ENCODE measurements around the gene NPAS3. TPM values are rescaled to one million over a fixed set of nuclear protein-coding genes. Genes with fewer than 3 reads are reported as not detected.

The NPAS3 gene
- total RNA-seq, 3 donors from 2014 or later = 0.26 TPM; not detected in 2

GRCh38 chr14:33279865-33280264 lies 341.2 kb downstream of the NPAS3 start:
- H3K4me3 Mint-ChIP-seq = no peak overlapping the region
- H3K36me3 Mint-ChIP-seq (ENCODE audit: insufficient read depth) = no peaks in the 10 kb centered on the region
- H3K9me3 Mint-ChIP-seq = no peaks in the 10 kb centered on the region
- DNase-seq (no peak), ATAC-seq (no peak)
- H3K4me1 Mint-ChIP-seq (ENCODE audit: low read depth) = no peaks in the 10 kb centered on the region
- no peaks in the 10 kb centered on the region for H3K27me3 Mint-ChIP-seq (ENCODE audit: low read depth)

GRCh38 chr14:33280646-33281045 lies 342.0 kb downstream of the NPAS3 start:
- no peak for DNase-seq
- no peak overlapping the region for H3K4me3 Mint-ChIP-seq
- peaks cover under 1% of the 10 kb centered on the region for H3K9me3 Mint-ChIP-seq
- no peaks in the 10 kb centered on the region for H3K36me3 Mint-ChIP-seq (ENCODE audit: insufficient read depth)
- H3K27me3 Mint-ChIP-seq (ENCODE audit: low read depth) = no peaks in the 10 kb centered on the region
- no peaks in the 10 kb centered on the region for H3K4me1 Mint-ChIP-seq (ENCODE audit: low read depth)
- ATAC-seq = no peak

GRCh38 chr14:33282331-33283230 lies 343.9 kb downstream of the NPAS3 start:
- H3K27me3 Mint-ChIP-seq (ENCODE audit: low read depth) = no peaks in the 10 kb centered on the region
- no peaks in the 10 kb centered on the region for H3K4me1 Mint-ChIP-seq (ENCODE audit: low read depth)
- peaks cover 4% of the 10 kb centered on the region for H3K9me3 Mint-ChIP-seq
- no peaks in the 10 kb centered on the region for H3K36me3 Mint-ChIP-seq (ENCODE audit: insufficient read depth)
- ATAC-seq (no peak), DNase-seq (no peak)
- H3K4me3 Mint-ChIP-seq = no peak overlapping the region

- Mint-ChIP-seq H3K4me3 (no peak overlapping the region), H3K9me3 (peaks cover 4% of the 10 kb centered on the region), H3K4me1 (ENCODE audit: low read depth) (no peaks in the 10 kb centered on the region), H3K36me3 (ENCODE audit: insufficient read depth) (no peaks in the 10 kb centered on the region), H3K27me3 (ENCODE audit: low read depth) (no peaks in the 10 kb centered on the region)
- DNase-seq (no peak), ATAC-seq (no peak)
These were observed 347.4 kb downstream of the NPAS3 start for GRCh38 chr14:33285902-33286700.

- no peaks in the 10 kb centered on the region for H3K4me1 Mint-ChIP-seq (ENCODE audit: low read depth)
- peaks cover 4% of the 10 kb centered on the region for H3K9me3 Mint-ChIP-seq
- ATAC-seq (no peak), DNase-seq (no peak)
- H3K4me3 Mint-ChIP-seq = no peak overlapping the region
- H3K27me3 Mint-ChIP-seq (ENCODE audit: low read depth) = no peaks in the 10 kb centered on the region
- H3K36me3 Mint-ChIP-seq (ENCODE audit: insufficient read depth) = no peaks in the 10 kb centered on the region
These were observed 348.5 kb downstream of the NPAS3 start for GRCh38 chr14:33287189-33287588.

- Mint-ChIP-seq H3K4me1 (ENCODE audit: low read depth) (no peaks in the 10 kb centered on the region), H3K27me3 (ENCODE audit: low read depth) (no peaks in the 10 kb centered on the region), H3K9me3 (peaks cover 4% of the 10 kb centered on the region), H3K4me3 (no peak overlapping the region), H3K36me3 (ENCODE audit: insufficient read depth) (no peaks in the 10 kb centered on the region)
- DNase-seq = no peak
- ATAC-seq = no peak
These were observed 352.0 kb downstream of the NPAS3 start for GRCh38 chr14:33290641-33291040.

- no peaks in the 10 kb centered on the region for H3K27me3 Mint-ChIP-seq (ENCODE audit: low read depth)
- no peak overlapping the region for H3K4me3 Mint-ChIP-seq
- ATAC-seq = no peak
- no peaks in the 10 kb centered on the region for H3K9me3 Mint-ChIP-seq
- no peak for DNase-seq
- no peaks in the 10 kb centered on the region for H3K4me1 Mint-ChIP-seq (ENCODE audit: low read depth)
- H3K36me3 Mint-ChIP-seq (ENCODE audit: insufficient read depth) = no peaks in the 10 kb centered on the region
These were observed 352.9 kb downstream of the NPAS3 start for GRCh38 chr14:33291529-33292104.

- Mint-ChIP-seq H3K4me3 (no peak overlapping the region), H3K36me3 (ENCODE audit: insufficient read depth) (no peaks in the 10 kb centered on the region), H3K27me3 (ENCODE audit: low read depth) (no peaks in the 10 kb centered on the region), H3K4me1 (ENCODE audit: low read depth) (no peaks in the 10 kb centered on the region), H3K9me3 (no peaks in the 10 kb centered on the region)
- ATAC-seq = no peak
- DNase-seq = no peak
These were observed 355.7 kb downstream of the NPAS3 start for GRCh38 chr14:33294419-33294818.

GRCh38 chr14:33297565-33297964 lies 358.9 kb downstream of the NPAS3 start:
- ATAC-seq = no peak
- H3K4me1 Mint-ChIP-seq (ENCODE audit: low read depth) = no peaks in the 10 kb centered on the region
- no peak for DNase-seq
- H3K4me3 Mint-ChIP-seq = no peak overlapping the region
- no peaks in the 10 kb centered on the region for H3K9me3 Mint-ChIP-seq
- no peaks in the 10 kb centered on the region for H3K36me3 Mint-ChIP-seq (ENCODE audit: insufficient read depth)
- no peaks in the 10 kb centered on the region for H3K27me3 Mint-ChIP-seq (ENCODE audit: low read depth)

GRCh38 chr14:33307691-33308251 lies 369.1 kb downstream of the NPAS3 start:
- H3K9me3 Mint-ChIP-seq = no peaks in the 10 kb centered on the region
- H3K36me3 Mint-ChIP-seq (ENCODE audit: insufficient read depth) = no peaks in the 10 kb centered on the region
- H3K27me3 Mint-ChIP-seq (ENCODE audit: low read depth) = no peaks in the 10 kb centered on the region
- DNase-seq (no peak), ATAC-seq (no peak)
- H3K4me3 Mint-ChIP-seq = no peak overlapping the region
- no peaks in the 10 kb centered on the region for H3K4me1 Mint-ChIP-seq (ENCODE audit: low read depth)

GRCh38 chr14:33309106-33309505 lies 370.4 kb downstream of the NPAS3 start:
- H3K9me3 Mint-ChIP-seq = no peaks in the 10 kb centered on the region
- H3K4me3 Mint-ChIP-seq = no peak overlapping the region
- DNase-seq = no peak
- no peaks in the 10 kb centered on the region for H3K27me3 Mint-ChIP-seq (ENCODE audit: low read depth)
- no peaks in the 10 kb centered on the region for H3K36me3 Mint-ChIP-seq (ENCODE audit: insufficient read depth)
- no peaks in the 10 kb centered on the region for H3K4me1 Mint-ChIP-seq (ENCODE audit: low read depth)
- ATAC-seq = no peak

- Mint-ChIP-seq H3K9me3 (peaks cover 8% of the 10 kb centered on the region), H3K4me3 (no peak overlapping the region), H3K27me3 (ENCODE audit: low read depth) (no peaks in the 10 kb centered on the region), H3K36me3 (ENCODE audit: insufficient read depth) (no peaks in the 10 kb centered on the region), H3K4me1 (ENCODE audit: low read depth) (no peaks in the 10 kb centered on the region)
- ATAC-seq (no peak), DNase-seq (no peak)
These were observed 376.5 kb downstream of the NPAS3 start for GRCh38 chr14:33315217-33315616.

GRCh38 chr14:33315721-33316120 lies 377.0 kb downstream of the NPAS3 start:
- ATAC-seq (no peak), DNase-seq (no peak)
- H3K36me3 Mint-ChIP-seq (ENCODE audit: insufficient read depth) = no peaks in the 10 kb centered on the region
- no peaks in the 10 kb centered on the region for H3K4me1 Mint-ChIP-seq (ENCODE audit: low read depth)
- no peak overlapping the region for H3K4me3 Mint-ChIP-seq
- H3K27me3 Mint-ChIP-seq (ENCODE audit: low read depth) = no peaks in the 10 kb centered on the region
- peaks cover 8% of the 10 kb centered on the region for H3K9me3 Mint-ChIP-seq

- Mint-ChIP-seq H3K9me3 (peaks cover 8% of the 10 kb centered on the region), H3K4me3 (no peak overlapping the region), H3K4me1 (ENCODE audit: low read depth) (no peaks in the 10 kb centered on the region), H3K36me3 (ENCODE audit: insufficient read depth) (no peaks in the 10 kb centered on the region), H3K27me3 (ENCODE audit: low read depth) (no peaks in the 10 kb centered on the region)
- no peak for ATAC-seq
- no peak for DNase-seq
These were observed 379.0 kb downstream of the NPAS3 start for GRCh38 chr14:33317675-33318074.

All from activated T-cell treated with anti-CD3 and anti-CD28 coated beads, Interleukin-2, amount 50 U/mL, for 4 hours (primary cell).